Gastroesophageal sphincter (tissue), 3 donors: ENCODE results near the gene MRPS7.

Source experiments
- EP300 ChIP-seq: sonication (generic); formaldehyde crosslinking; IDR thresholded peaks from one replicate; pipeline ENCODE4 v1.6.1; 2017; ENCODE audit warnings: antibody characterized with exemption, mild to moderate bottlenecking
- TF ChIP-seq, protein P1 (sequence below), 4 experiments: fragments of 200-600 bp in 2 of 4; fragments of 450-650 bp in 2 of 4; sonication (generic) in 1 of 4; IDR thresholded peaks; one replicate each; pipeline ENCODE4 v1.5.1; 2017 to 2019; ENCODE audit warnings: antibody characterized with exemption in 4 of 4, mild to moderate bottlenecking in 2 of 4, moderate library complexity in 2 of 4

DNA sequence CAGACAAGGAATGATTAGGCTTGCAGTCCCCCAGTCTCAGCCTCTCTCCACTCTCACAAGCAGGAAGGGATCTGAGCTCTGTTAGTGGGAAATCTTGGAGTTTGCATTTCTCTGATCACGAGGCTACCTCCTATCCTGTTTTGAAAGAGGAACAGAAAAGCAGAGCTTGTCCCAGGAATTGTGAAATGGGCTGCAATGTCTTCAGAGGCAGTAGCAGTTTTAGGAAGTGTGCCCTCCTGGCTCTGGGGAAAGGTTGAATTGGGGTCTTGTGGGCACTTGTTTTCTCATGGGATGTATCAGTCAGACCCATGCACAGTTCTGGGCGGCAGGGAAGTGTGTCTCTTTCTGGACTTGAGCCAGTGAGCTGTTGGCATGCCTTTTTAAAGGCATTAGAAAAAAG lies 33.4 kb upstream of the MRPS7 start:
- TF ChIP-seq, protein P1, sequence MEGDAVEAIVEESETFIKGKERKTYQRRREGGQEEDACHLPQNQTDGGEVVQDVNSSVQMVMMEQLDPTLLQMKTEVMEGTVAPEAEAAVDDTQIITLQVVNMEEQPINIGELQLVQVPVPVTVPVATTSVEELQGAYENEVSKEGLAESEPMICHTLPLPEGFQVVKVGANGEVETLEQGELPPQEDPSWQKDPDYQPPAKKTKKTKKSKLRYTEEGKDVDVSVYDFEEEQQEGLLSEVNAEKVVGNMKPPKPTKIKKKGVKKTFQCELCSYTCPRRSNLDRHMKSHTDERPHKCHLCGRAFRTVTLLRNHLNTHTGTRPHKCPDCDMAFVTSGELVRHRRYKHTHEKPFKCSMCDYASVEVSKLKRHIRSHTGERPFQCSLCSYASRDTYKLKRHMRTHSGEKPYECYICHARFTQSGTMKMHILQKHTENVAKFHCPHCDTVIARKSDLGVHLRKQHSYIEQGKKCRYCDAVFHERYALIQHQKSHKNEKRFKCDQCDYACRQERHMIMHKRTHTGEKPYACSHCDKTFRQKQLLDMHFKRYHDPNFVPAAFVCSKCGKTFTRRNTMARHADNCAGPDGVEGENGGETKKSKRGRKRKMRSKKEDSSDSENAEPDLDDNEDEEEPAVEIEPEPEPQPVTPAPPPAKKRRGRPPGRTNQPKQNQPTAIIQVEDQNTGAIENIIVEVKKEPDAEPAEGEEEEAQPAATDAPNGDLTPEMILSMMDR (IDR thresholded peaks at IDR 0.05) = no peak
- no peak for TF ChIP-seq EP300
